ENCODE data around the gene STPG3.

GRCh38 chr9:137301081-137301947, 50.2 kb downstream of the STPG3 start:
- TF ChIP-seq, protein P1, sequence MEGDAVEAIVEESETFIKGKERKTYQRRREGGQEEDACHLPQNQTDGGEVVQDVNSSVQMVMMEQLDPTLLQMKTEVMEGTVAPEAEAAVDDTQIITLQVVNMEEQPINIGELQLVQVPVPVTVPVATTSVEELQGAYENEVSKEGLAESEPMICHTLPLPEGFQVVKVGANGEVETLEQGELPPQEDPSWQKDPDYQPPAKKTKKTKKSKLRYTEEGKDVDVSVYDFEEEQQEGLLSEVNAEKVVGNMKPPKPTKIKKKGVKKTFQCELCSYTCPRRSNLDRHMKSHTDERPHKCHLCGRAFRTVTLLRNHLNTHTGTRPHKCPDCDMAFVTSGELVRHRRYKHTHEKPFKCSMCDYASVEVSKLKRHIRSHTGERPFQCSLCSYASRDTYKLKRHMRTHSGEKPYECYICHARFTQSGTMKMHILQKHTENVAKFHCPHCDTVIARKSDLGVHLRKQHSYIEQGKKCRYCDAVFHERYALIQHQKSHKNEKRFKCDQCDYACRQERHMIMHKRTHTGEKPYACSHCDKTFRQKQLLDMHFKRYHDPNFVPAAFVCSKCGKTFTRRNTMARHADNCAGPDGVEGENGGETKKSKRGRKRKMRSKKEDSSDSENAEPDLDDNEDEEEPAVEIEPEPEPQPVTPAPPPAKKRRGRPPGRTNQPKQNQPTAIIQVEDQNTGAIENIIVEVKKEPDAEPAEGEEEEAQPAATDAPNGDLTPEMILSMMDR (IDR thresholded peaks at IDR 0.05; ENCODE audit: low read depth, low read length, missing input control): no peak
- TF ChIP-seq RXRA (IDR thresholded peaks at IDR 0.05) (no peak), REST (IDR thresholded peaks at IDR 0.05) (no peak), EGR1 (IDR thresholded peaks at IDR 0.05; ENCODE audit: low read depth in 2 of 2) (no peak), ATF3 (IDR thresholded peaks at IDR 0.05) (no peak), RAD21 (IDR thresholded peaks at IDR 0.05) (no peak)
- TF ChIP-seq, protein P2, sequence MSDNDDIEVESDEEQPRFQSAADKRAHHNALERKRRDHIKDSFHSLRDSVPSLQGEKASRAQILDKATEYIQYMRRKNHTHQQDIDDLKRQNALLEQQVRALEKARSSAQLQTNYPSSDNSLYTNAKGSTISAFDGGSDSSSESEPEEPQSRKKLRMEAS (IDR thresholded peaks at IDR 0.05): no peak

Data from liver (tissue), 3 donors.